Type B pancreatic cell (in vitro differentiated cells): Measurements from ENCODE around the gene BRCA2. TPM values are rescaled to one million over a fixed set of nuclear protein-coding genes. Genes with fewer than 3 reads are reported as not detected.
A peak's percentile ranks its signal among the peaks of the same experiment; 100 is the strongest.

Experiments used
- DNase-seq: peaks from one replicate; pipeline ENCODE4 v3.0.0; 2021; ENCODE audit warnings: mixed read lengths; ENCODE audit not compliant: unreplicated experiment; ENCODE audit errors: extremely low spot score
- H3K27ac Mint-ChIP-seq: 2 replicates; pipeline ENCODE4 v1.8.0; 2021; ENCODE audit warnings: mild to moderate bottlenecking, mixed read lengths
- H3K27me3 Mint-ChIP-seq: 2 replicates; pipeline ENCODE4 v1.8.0; 2021; ENCODE audit warnings: mixed read lengths
- H3K36me3 Mint-ChIP-seq: 2 replicates; pipeline ENCODE4 v1.8.0; 2021; ENCODE audit warnings: mixed read lengths
- H3K4me1 Mint-ChIP-seq: one replicate; pipeline ENCODE4 v1.8.0; 2021; ENCODE audit warnings: mixed read lengths; ENCODE audit not compliant: unreplicated experiment
- H3K4me3 Mint-ChIP-seq: 2 replicates; pipeline ENCODE4 v1.8.0; 2021; ENCODE audit warnings: mild to moderate bottlenecking, mixed read lengths
- H3K9me3 Mint-ChIP-seq: 2 replicates; pipeline ENCODE4 v1.8.0; 2021; ENCODE audit warnings: mixed read lengths
- total RNA-seq: library from RNA; stranded (reverse); gene quantifications from 2 replicates; pipeline ENCODE4 v1.2.1, GENCODE V29; 2021; ENCODE audit warnings: low replicate concordance
- TF ChIP-seq, protein P1 (sequence below): fragments of 200-600 bp; sonication (generic); conservative IDR thresholded peaks from 2 replicates; pipeline ENCODE4 v1.5.0; 2021; ENCODE audit warnings: antibody characterized with exemption, mild to moderate bottlenecking

BRCA2 gene
- total RNA-seq, 1 donor from 2014 or later, result 10.6 TPM

- Mint-ChIP-seq H3K36me3 (no peaks in the 10 kb centered on the region), H3K4me1 (peaks cover 20% of the 10 kb centered on the region), H3K27ac (peak overlapping the region; percentile 67), H3K9me3 (no peaks in the 10 kb centered on the region), H3K4me3 (no peak overlapping the region), H3K27me3 (no peaks in the 10 kb centered on the region)
- no peak for DNase-seq
- TF ChIP-seq, protein P1, sequence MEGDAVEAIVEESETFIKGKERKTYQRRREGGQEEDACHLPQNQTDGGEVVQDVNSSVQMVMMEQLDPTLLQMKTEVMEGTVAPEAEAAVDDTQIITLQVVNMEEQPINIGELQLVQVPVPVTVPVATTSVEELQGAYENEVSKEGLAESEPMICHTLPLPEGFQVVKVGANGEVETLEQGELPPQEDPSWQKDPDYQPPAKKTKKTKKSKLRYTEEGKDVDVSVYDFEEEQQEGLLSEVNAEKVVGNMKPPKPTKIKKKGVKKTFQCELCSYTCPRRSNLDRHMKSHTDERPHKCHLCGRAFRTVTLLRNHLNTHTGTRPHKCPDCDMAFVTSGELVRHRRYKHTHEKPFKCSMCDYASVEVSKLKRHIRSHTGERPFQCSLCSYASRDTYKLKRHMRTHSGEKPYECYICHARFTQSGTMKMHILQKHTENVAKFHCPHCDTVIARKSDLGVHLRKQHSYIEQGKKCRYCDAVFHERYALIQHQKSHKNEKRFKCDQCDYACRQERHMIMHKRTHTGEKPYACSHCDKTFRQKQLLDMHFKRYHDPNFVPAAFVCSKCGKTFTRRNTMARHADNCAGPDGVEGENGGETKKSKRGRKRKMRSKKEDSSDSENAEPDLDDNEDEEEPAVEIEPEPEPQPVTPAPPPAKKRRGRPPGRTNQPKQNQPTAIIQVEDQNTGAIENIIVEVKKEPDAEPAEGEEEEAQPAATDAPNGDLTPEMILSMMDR, result no peak
Observed at GRCh38 chr13:32284927-32285632, 30.2 kb upstream of the BRCA2 start.

- H3K36me3 Mint-ChIP-seq, result no peaks in the 10 kb centered on the region
- peaks cover 20% of the 10 kb centered on the region for H3K4me1 Mint-ChIP-seq
- H3K4me3 Mint-ChIP-seq, result no peak overlapping the region
- no peaks in the 10 kb centered on the region for H3K9me3 Mint-ChIP-seq
- H3K27me3 Mint-ChIP-seq, result no peaks in the 10 kb centered on the region
- TF ChIP-seq, protein P1, result no peak
- H3K27ac Mint-ChIP-seq, result peak overlapping the region; percentile 67
- no peak for DNase-seq
Observed at GRCh38 chr13:32285633-32285965, 29.7 kb upstream of the BRCA2 start.

DNA sequence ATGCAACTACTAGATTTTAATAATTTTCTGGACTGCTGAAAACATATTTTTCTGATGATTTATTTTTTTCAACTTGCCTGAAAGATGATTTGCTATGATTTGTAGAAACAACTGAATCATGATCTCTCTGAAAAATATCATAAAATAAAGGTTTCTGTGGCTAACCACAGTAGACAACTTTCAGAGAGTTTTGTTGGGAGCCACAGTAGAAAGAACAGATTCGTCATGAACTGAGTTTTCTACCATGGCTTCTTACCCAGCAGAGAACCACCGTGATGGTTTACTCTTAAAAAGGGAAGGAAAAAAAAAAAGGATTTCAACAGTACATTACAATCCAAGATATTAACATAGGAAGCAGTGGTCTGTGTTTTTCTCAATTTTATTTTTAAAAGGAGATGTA, 18.1 kb upstream of the BRCA2 start:
- H3K4me1 Mint-ChIP-seq, result no peaks in the 10 kb centered on the region
- TF ChIP-seq, protein P1, result no peak
- H3K36me3 Mint-ChIP-seq, result no peaks in the 10 kb centered on the region
- peaks cover 7% of the 10 kb centered on the region for H3K27me3 Mint-ChIP-seq
- no peaks in the 10 kb centered on the region for H3K9me3 Mint-ChIP-seq
- H3K27ac Mint-ChIP-seq, result no peak overlapping the region
- no peak overlapping the region for H3K4me3 Mint-ChIP-seq
- no peak for DNase-seq

GRCh38 chr13:32298695-32299094, 16.6 kb upstream of the BRCA2 start:
- Mint-ChIP-seq H3K27ac (no peak overlapping the region), H3K4me3 (no peak overlapping the region), H3K4me1 (no peaks in the 10 kb centered on the region)

GRCh38 chr13:32299893-32300292, 15.4 kb upstream of the BRCA2 start:
- Mint-ChIP-seq H3K4me1 (no peaks in the 10 kb centered on the region), H3K27ac (no peak overlapping the region), H3K36me3 (no peaks in the 10 kb centered on the region), H3K27me3 (peaks cover 7% of the 10 kb centered on the region), H3K4me3 (no peak overlapping the region), H3K9me3 (no peaks in the 10 kb centered on the region)
- DNase-seq, result no peak
- TF ChIP-seq, protein P1, result no peak

More at GRCh38 chr13:32298695-32299094, 16.6 kb upstream of the BRCA2 start:
- DNase-seq, result no peak
- Mint-ChIP-seq H3K36me3 (no peaks in the 10 kb centered on the region), H3K9me3 (no peaks in the 10 kb centered on the region), H3K27me3 (peaks cover 7% of the 10 kb centered on the region)
- TF ChIP-seq, protein P1, result no peak
